GM12878 (cell line): ENCODE measurements around the gene XRCC6.
"Not testable (repeated sequence)": the region's sequence is repeated elsewhere in the genome, so short reads cannot be mapped to it uniquely, and the experiment has no call there.

Source experiments
- ATF3 ChIP-seq: IDR thresholded peaks from 2 replicates; pipeline ENCODE4 v1.6.1; 2011; ENCODE audit warnings: low read depth, mild to moderate bottlenecking, low read length, moderate library complexity, borderline replicate concordance; ENCODE audit errors: extremely low read depth
- BMI1 ChIP-seq: fragments of 450-650 bp; IDR thresholded peaks from 2 replicates; pipeline ENCODE4 v1.6.1; 2016; ENCODE audit warnings: mild to moderate bottlenecking, moderate library complexity, borderline replicate concordance
- CEBPB ChIP-seq, 2 experiments: fragments of 150-350 bp in 1 of 2; IDR thresholded peaks; 2 replicates each; pipeline ENCODE4 v1.6.1; 2012 to 2014; ENCODE audit warnings: low read depth in 2 of 2, low read length in 2 of 2, borderline replicate concordance in 1 of 2, inconsistent platforms in 1 of 2
- CTCF ChIP-seq, 3 experiments: IDR thresholded peaks in 2 of 3; conservative IDR thresholded peaks in 1 of 3; 2 replicates each; pipeline ENCODE4 v1.5.1; 2011; ENCODE audit warnings: low read depth in 3 of 3, low read length in 3 of 3, mild to moderate bottlenecking in 3 of 3, control low read depth in 2 of 3, moderate library complexity in 2 of 3, inconsistent platforms in 1 of 3, mixed read lengths in 1 of 3; ENCODE audit not compliant: control insufficient read depth in 2 of 3, insufficient read depth in 1 of 3; ENCODE audit errors: extremely low read depth in 1 of 3
- DPF2 ChIP-seq: fragments of 450-650 bp; IDR thresholded peaks from 2 replicates; pipeline ENCODE4 v1.6.1; 2017; ENCODE audit warnings: mild to moderate bottlenecking
- FOXM1 ChIP-seq: IDR thresholded peaks from 2 replicates; pipeline ENCODE4 v1.6.1; 2012; ENCODE audit warnings: low read depth, mild to moderate bottlenecking, inconsistent platforms, low read length, moderate library complexity
- NBN ChIP-seq: fragments of 450-650 bp; IDR thresholded peaks from 2 replicates; pipeline ENCODE4 v1.6.1; 2016
- NFIC ChIP-seq: IDR thresholded peaks from 2 replicates; pipeline ENCODE4 v1.6.1; 2012; ENCODE audit warnings: low read depth, mild to moderate bottlenecking, inconsistent platforms, low read length, moderate library complexity
- NR2C2 ChIP-seq: IDR thresholded peaks from 2 replicates; pipeline ENCODE4 v1.6.1; 2011; ENCODE audit warnings: borderline replicate concordance, low read depth; ENCODE audit not compliant: control insufficient read depth, insufficient read length
- PAX8 ChIP-seq: fragments of 450-650 bp; IDR thresholded peaks from 2 replicates; pipeline ENCODE4 v1.6.1; 2017; ENCODE audit warnings: mild to moderate bottlenecking, moderate library complexity
- SMC3 ChIP-seq: IDR thresholded peaks from 2 replicates; pipeline ENCODE4 v1.6.1; 2011; ENCODE audit warnings: low read length, improper control_type of control experiment, borderline replicate concordance
- USF2 ChIP-seq: IDR thresholded peaks from 2 replicates; pipeline ENCODE4 v1.6.1; 2011; ENCODE audit warnings: low read depth, low read length, improper control_type of control experiment, borderline replicate concordance

GRCh38 chr22:41631615-41632014 lies 10.5 kb downstream of the XRCC6 start:
- not testable (repeated sequence) for TF ChIP-seq CTCF (IDR thresholded peaks at IDR 0.05 in 2 of 3, conservative IDR thresholded peaks at IDR 0.05 in 1 of 3; ENCODE audit: control insufficient read depth in 2 of 3, extremely low read depth in 1 of 3, insufficient read depth in 1 of 3, low read depth in 3 of 3, low read length in 3 of 3); BMI1; NBN; ATF3; CEBPB (IDR thresholded peaks at IDR 0.05; ENCODE audit: borderline replicate concordance in 1 of 2, low read depth in 2 of 2, low read length in 2 of 2); PAX8; DPF2; FOXM1; USF2; SMC3; NR2C2; NFIC
